Activated B cell treated with CpG ODN at 0.5 μM for 24 hours (primary cell): ENCODE results near the gene PPEF2. TPM values are rescaled to one million over a fixed set of nuclear protein-coding genes. Genes with fewer than 3 reads are reported as not detected.
"Not testable (repeated sequence)": the region's sequence is repeated elsewhere in the genome, so short reads cannot be mapped to it uniquely, and the experiment has no call there.

Source experiments
- ATAC-seq: fragments of 200-7000 bp; cut with Tn5 transposase; one replicate; pipeline ENCODE4 v1.10.0; 2021; ENCODE audit warnings: low read depth, mild to moderate bottlenecking, moderate library complexity
- CTCF ChIA-PET: fragments of 350-600 bp; sonication (Branson Sonifier 250); formaldehyde crosslinking; loops from one replicate; lab custom pipeline; 2021; ENCODE audit warnings: antibody characterized with exemption; lab: Charles Lee
- POLR2A ChIA-PET: fragments of 350-600 bp; sonication (Branson Sonifier 250); formaldehyde crosslinking; loops from one replicate; lab custom pipeline; 2021; ENCODE audit warnings: antibody characterized with exemption; lab: Charles Lee
- DNase-seq: peaks from one replicate; pipeline ENCODE4 v3.0.0; 2022
- H3K27ac Mint-ChIP-seq: one replicate; pipeline ENCODE4 v1.8.0; 2020; ENCODE audit warnings: mixed read lengths
- H3K27me3 Mint-ChIP-seq: one replicate; pipeline ENCODE4 v1.8.0; 2021; ENCODE audit warnings: mixed read lengths
- H3K36me3 Mint-ChIP-seq: one replicate; pipeline ENCODE4 v1.8.0; 2021; ENCODE audit warnings: low read depth, mixed read lengths
- H3K4me1 Mint-ChIP-seq: one replicate; pipeline ENCODE4 v1.8.0; 2021; ENCODE audit warnings: mixed read lengths
- H3K4me3 Mint-ChIP-seq: one replicate; pipeline ENCODE4 v1.8.0; 2020; ENCODE audit warnings: mild to moderate bottlenecking, mixed read lengths
- H3K9me3 Mint-ChIP-seq: one replicate; pipeline ENCODE4 v1.8.0; 2020; ENCODE audit warnings: mixed read lengths
- intact Hi-C: fragments of 100-400 bp; cut with micrococcal nuclease; formaldehyde crosslinking; loops from one replicate; pipeline ENCODE4 v1.15.1; 2024
- total RNA-seq: library from RNA; stranded (reverse); gene quantifications from 2 replicates; pipeline ENCODE4 v1.2.3, GENCODE V29; 2022
- TF ChIP-seq, protein P1 (sequence below): fragments of 200-600 bp; IDR thresholded peaks from one replicate; pipeline ENCODE4 v1.8.0; 2022; ENCODE audit warnings: antibody characterized with exemption, mild to moderate bottlenecking

Gene PPEF2
- total RNA-seq, 1 donor from 2014 or later, result 0.35 TPM

GRCh38 chr4:75912968-75913367 is 10.7 kb upstream of the PPEF2 start:
- H3K4me1 Mint-ChIP-seq, result no peaks in the 10 kb centered on the region
- H3K27ac Mint-ChIP-seq, result no peak overlapping the region
- intact Hi-C loops, result no loop called here
- TF ChIP-seq, protein P1, sequence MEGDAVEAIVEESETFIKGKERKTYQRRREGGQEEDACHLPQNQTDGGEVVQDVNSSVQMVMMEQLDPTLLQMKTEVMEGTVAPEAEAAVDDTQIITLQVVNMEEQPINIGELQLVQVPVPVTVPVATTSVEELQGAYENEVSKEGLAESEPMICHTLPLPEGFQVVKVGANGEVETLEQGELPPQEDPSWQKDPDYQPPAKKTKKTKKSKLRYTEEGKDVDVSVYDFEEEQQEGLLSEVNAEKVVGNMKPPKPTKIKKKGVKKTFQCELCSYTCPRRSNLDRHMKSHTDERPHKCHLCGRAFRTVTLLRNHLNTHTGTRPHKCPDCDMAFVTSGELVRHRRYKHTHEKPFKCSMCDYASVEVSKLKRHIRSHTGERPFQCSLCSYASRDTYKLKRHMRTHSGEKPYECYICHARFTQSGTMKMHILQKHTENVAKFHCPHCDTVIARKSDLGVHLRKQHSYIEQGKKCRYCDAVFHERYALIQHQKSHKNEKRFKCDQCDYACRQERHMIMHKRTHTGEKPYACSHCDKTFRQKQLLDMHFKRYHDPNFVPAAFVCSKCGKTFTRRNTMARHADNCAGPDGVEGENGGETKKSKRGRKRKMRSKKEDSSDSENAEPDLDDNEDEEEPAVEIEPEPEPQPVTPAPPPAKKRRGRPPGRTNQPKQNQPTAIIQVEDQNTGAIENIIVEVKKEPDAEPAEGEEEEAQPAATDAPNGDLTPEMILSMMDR, result no peak
- ATAC-seq (no peak), DNase-seq (no peak)
- POLR2A ChIA-PET, result interaction anchor here (0.8 kb wide), 1 partner anchor 12 kb away, joined by 4 read pairs; no protein-coding TSS in a partner anchor
- H3K36me3 Mint-ChIP-seq, result peaks cover 40% of the 10 kb centered on the region
- no peaks in the 10 kb centered on the region for H3K9me3 Mint-ChIP-seq
- no peaks in the 10 kb centered on the region for H3K27me3 Mint-ChIP-seq
- CTCF ChIA-PET, result interaction anchor here (1.1 to 1.3 kb wide), 2 partner anchors 12 to 18 kb away, joined by 3 to 4 read pairs; no protein-coding TSS in a partner anchor
- H3K4me3 Mint-ChIP-seq, result no peak overlapping the region

DNA sequence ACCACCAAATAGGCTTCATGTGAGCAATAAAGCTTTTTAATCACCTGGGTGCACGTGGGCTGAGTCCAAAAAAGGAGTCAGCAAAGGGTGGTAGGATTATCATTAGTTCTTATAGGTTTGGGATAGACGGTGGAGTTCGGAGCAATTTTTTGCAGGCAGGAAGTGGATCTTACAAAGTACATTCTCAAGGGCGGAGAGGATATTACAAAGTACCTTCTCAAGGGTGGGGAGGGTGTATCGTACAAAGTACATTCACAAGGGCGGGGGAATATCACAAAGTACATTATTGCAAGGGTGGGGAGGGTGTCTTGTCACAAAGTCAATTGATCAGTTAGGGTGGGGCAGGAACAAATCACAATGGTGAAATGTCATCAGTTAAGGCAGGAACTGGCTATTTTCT is 8.6 kb upstream of the PPEF2 start:
- intact Hi-C loops, POLR2A ChIA-PET, H3K9me3 Mint-ChIP-seq, ATAC-seq, DNase-seq, H3K4me1 Mint-ChIP-seq, H3K27ac Mint-ChIP-seq, H3K27me3 Mint-ChIP-seq, H3K4me3 Mint-ChIP-seq: not testable (repeated sequence)
- CTCF ChIA-PET, result interaction anchor here (1.6 kb wide), 1 partner anchor 16 kb away, joined by 4 read pairs; no protein-coding TSS in a partner anchor
- H3K36me3 Mint-ChIP-seq, result peaks cover 26% of the 10 kb centered on the region

DNA sequence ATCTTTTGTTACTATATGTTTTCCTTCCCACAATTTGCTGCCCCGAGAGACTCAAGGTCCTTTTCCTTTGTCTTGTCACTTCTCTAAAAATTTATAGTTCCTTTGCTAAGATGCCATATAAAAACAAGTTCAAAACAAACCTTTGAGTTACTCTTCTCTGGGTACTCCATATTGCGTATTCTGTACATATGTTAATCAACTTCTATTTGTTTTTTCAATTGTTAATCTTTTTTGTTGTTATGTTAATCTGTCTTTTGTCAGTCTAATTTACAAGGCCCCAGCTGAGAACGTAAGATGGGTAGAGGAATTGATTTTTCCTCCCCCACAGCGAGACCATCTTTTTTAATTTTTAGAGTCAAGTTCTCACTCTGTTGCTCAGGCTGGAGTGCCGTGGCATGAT is 7.2 kb upstream of the PPEF2 start:
- H3K36me3 Mint-ChIP-seq, result peaks cover 21% of the 10 kb centered on the region
- DNase-seq, result no peak
- H3K9me3 Mint-ChIP-seq, result no peaks in the 10 kb centered on the region
- H3K27me3 Mint-ChIP-seq, result no peaks in the 10 kb centered on the region
- ChIA-PET POLR2A (interaction anchor here (0.7 kb wide), 1 partner anchor 181 kb away, joined by 5 read pairs; no protein-coding TSS in a partner anchor), CTCF (interaction anchor here (0.8 to 1.5 kb wide), 3 partner anchors 8 to 17 kb away, joined by 3 to 6 read pairs (median 3); no protein-coding TSS in a partner anchor)
- H3K4me3 Mint-ChIP-seq, result no peak overlapping the region
- no peaks in the 10 kb centered on the region for H3K4me1 Mint-ChIP-seq
- intact Hi-C loops, result no loop called here
- no peak overlapping the region for H3K27ac Mint-ChIP-seq
- TF ChIP-seq, protein P1, result no peak
- ATAC-seq, result no peak

DNA sequence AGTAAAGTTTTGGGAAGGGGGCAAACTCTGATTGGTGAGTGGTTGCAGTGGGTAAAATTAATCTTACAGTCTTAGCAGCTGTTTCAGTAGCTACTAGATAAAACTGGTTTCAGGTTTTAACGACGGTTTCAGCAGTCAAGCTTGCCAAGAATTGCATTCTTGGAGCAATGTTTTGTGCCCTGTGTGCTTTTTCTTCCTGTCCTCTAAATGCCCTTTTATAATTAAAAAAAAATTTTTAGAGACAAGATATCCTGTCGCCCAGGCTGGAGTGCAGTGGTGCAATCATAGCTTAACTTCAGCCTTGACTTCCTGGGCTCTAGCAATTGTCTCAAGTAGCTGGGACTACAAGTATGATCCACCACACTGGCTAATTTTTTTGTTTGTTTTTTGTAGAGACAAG is 6.3 kb upstream of the PPEF2 start:
- Mint-ChIP-seq H3K27me3 (no peaks in the 10 kb centered on the region), H3K9me3 (no peaks in the 10 kb centered on the region), H3K4me1 (no peaks in the 10 kb centered on the region), H3K4me3 (no peak overlapping the region), H3K36me3 (peaks cover 14% of the 10 kb centered on the region), H3K27ac (no peak overlapping the region)
- TF ChIP-seq, protein P1, result no peak
- ATAC-seq (no peak), DNase-seq (no peak)
- intact Hi-C loops, result no loop called here
- ChIA-PET POLR2A (no interaction called here), CTCF (interaction anchor here (0.8 to 1.5 kb wide), 3 partner anchors 9 to 16 kb away, joined by 3 to 6 read pairs (median 3); no protein-coding TSS in a partner anchor)

DNA sequence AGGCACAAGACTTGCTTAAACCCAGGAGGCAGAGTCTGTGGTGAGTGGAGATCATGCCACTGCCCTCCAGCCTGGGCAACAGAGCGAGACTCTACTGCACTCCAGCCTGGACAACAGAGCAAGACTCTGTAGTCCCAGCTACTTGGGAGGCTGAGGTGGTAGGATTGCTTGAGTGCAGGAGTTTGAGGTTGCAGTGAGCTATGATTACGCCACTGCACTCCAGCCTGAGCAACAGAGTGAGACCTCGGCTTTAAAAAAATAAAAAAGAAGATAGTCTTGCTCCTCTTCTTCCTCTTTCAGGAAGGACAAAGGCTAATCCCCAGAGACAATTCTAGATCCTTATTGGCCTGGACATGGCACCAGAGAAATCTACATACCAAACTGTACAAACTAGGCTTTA is 5.7 kb upstream of the PPEF2 start:
- Mint-ChIP-seq H3K36me3 (peaks cover 9% of the 10 kb centered on the region), H3K27me3 (no peaks in the 10 kb centered on the region), H3K9me3 (no peaks in the 10 kb centered on the region), H3K4me3 (no peak overlapping the region), H3K27ac (no peak overlapping the region), H3K4me1 (no peaks in the 10 kb centered on the region)
- intact Hi-C loops, result no loop called here
- DNase-seq (no peak), ATAC-seq (no peak)
- TF ChIP-seq, protein P1, result no peak
- POLR2A ChIA-PET, result no interaction called here
- CTCF ChIA-PET, result interaction anchor here (1.5 kb wide), 1 partner anchor 12 kb away, joined by 6 read pairs; no protein-coding TSS in a partner anchor
